ENCODE results near the gene CDC40. TPM values are rescaled to one million over a fixed set of nuclear protein-coding genes. Genes with fewer than 3 reads are reported as not detected.

CDC40 gene
- total and polyA plus RNA-seq, 2 experiments from 2014 or later = 13.9 to 20.8 TPM

- TF ChIP-seq EZH2phosphoT487 (IDR thresholded peaks at IDR 0.05; ENCODE audit: low read depth, severe bottlenecking, unreplicated experiment) (no peak), EZH2 (IDR thresholded peaks at IDR 0.05; ENCODE audit: borderline replicate concordance) (no peak), CTCF (IDR thresholded peaks at IDR 0.05; ENCODE audit: poor library complexity) (no peak)
- H3K36me3 ChIP-seq (replicated peaks; ENCODE audit: insufficient read depth, low read depth) = no peaks in the 10 kb centered on the region
Observed at GRCh38 chr6:110188791-110189190, 8.6 kb downstream of the CDC40 start.

GRCh38 chr6:110190726-110191125, 10.5 kb downstream of the CDC40 start:
- H3K4me3 ChIP-seq = no peak overlapping the region
- no peak for TF ChIP-seq EZH2 (IDR thresholded peaks at IDR 0.05; ENCODE audit: borderline replicate concordance)
- TF ChIP-seq CTCF (IDR thresholded peaks at IDR 0.05; ENCODE audit: poor library complexity) = no peak
- no peak for TF ChIP-seq EZH2phosphoT487 (IDR thresholded peaks at IDR 0.05; ENCODE audit: low read depth, severe bottlenecking, unreplicated experiment)
- H3K4me2 ChIP-seq = no peak overlapping the region
- 68% methylated on average over 6 of the region's 6 CpGs for WGBS (ENCODE audit: low lambda C conversion rate, missing lambda C conversion rate)
- H4K20me1 ChIP-seq (ENCODE audit: insufficient read depth, poor library complexity, severe bottlenecking) = peaks cover 23% of the 10 kb centered on the region
- no peaks in the 10 kb centered on the region for H3K9me2 ChIP-seq (replicated peaks; ENCODE audit: insufficient read depth)
- H3K79me2 ChIP-seq = peaks cover 81% of the 10 kb centered on the region
- no peak overlapping the region for H3K27ac ChIP-seq
- H2AFZ ChIP-seq = no peak overlapping the region
- no peaks in the 10 kb centered on the region for H3K9me3 ChIP-seq (ENCODE audit: low read depth)
- H3K27me3 ChIP-seq = no peaks in the 10 kb centered on the region
- no peaks in the 10 kb centered on the region for H3K4me1 ChIP-seq (ENCODE audit: insufficient read depth)
- no peak for DNase-seq (ENCODE audit: low spot score)
- H3K36me3 ChIP-seq (replicated peaks; ENCODE audit: insufficient read depth, low read depth) = no peaks in the 10 kb centered on the region

More at GRCh38 chr6:110188791-110189190, 8.6 kb downstream of the CDC40 start:
- Histone ChIP-seq H3K4me2 (no peak overlapping the region), H2AFZ (no peak overlapping the region), H3K27ac (no peak overlapping the region), H3K9me2 (replicated peaks; ENCODE audit: insufficient read depth) (no peaks in the 10 kb centered on the region), H4K20me1 (ENCODE audit: insufficient read depth, poor library complexity, severe bottlenecking) (peaks cover 23% of the 10 kb centered on the region), H3K4me1 (ENCODE audit: insufficient read depth) (no peaks in the 10 kb centered on the region), H3K9me3 (ENCODE audit: low read depth) (no peaks in the 10 kb centered on the region), H3K79me2 (peaks cover 88% of the 10 kb centered on the region), H3K4me3 (no peak overlapping the region), H3K27me3 (no peaks in the 10 kb centered on the region)
- DNase-seq (ENCODE audit: low spot score) = no peak

DNA sequence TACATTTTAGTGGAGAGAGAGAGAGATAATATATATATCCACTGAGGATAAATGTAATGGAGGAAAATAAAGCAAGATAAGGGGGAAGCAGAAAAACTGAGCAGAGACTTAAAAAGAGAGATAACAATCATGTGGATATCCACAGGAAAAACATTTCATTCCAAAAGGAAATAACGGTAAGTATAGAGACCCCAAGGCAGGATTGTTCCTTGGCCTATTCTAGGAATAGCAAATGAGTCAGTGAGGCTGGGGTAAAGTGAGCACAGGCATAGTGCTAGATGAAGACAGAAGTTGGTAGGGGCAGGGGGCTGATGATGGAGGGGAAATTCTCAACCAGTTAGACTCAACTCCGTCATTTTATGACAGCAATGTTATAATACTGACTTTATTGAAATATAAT, 11.2 kb downstream of the CDC40 start:
- Histone ChIP-seq H3K4me1 (ENCODE audit: insufficient read depth) (no peaks in the 10 kb centered on the region), H4K20me1 (ENCODE audit: insufficient read depth, poor library complexity, severe bottlenecking) (peaks cover 23% of the 10 kb centered on the region), H3K79me2 (peaks cover 73% of the 10 kb centered on the region)

More for the DNA sequence above, 11.2 kb downstream of the CDC40 start:
- H3K4me3 ChIP-seq = no peak overlapping the region
- no peak overlapping the region for H3K27ac ChIP-seq
- H3K9me2 ChIP-seq (replicated peaks; ENCODE audit: insufficient read depth) = no peaks in the 10 kb centered on the region
- no peak overlapping the region for H2AFZ ChIP-seq
- no peak overlapping the region for H3K4me2 ChIP-seq
- 83% methylated on average over 2 of the region's 2 CpGs for WGBS (ENCODE audit: low lambda C conversion rate, missing lambda C conversion rate)
- H3K27me3 ChIP-seq = no peaks in the 10 kb centered on the region
- H3K36me3 ChIP-seq (replicated peaks; ENCODE audit: insufficient read depth, low read depth) = no peaks in the 10 kb centered on the region
- no peak for DNase-seq (ENCODE audit: low spot score)
- TF ChIP-seq EZH2 (IDR thresholded peaks at IDR 0.05; ENCODE audit: borderline replicate concordance) = no peak
- no peak for TF ChIP-seq EZH2phosphoT487 (IDR thresholded peaks at IDR 0.05; ENCODE audit: low read depth, severe bottlenecking, unreplicated experiment)
- no peak for TF ChIP-seq CTCF (IDR thresholded peaks at IDR 0.05; ENCODE audit: poor library complexity)
- no peaks in the 10 kb centered on the region for H3K9me3 ChIP-seq (ENCODE audit: low read depth)

Measured in hepatocyte (in vitro differentiated cells).